Kidney (tissue), 14 donors: ENCODE data around the gene RNU2-1. TPM values are rescaled to one million over a fixed set of nuclear protein-coding genes. Genes with fewer than 3 reads are reported as not detected.
"Not testable (repeated sequence)": the region's sequence is repeated elsewhere in the genome, so short reads cannot be mapped to it uniquely, and the experiment has no call there.

Experiments used
- DNase-seq, 5 donors: peaks; one replicate each; pipeline ENCODE4 v3.0.0-alpha.2; 2013 to 2020
- FAIRE-seq: peaks from 2 replicates; lab custom pipeline; 2012; peaks lifted over from hg19 to GRCh38; lab: Jason Lieb, UNC
- H3K27ac ChIP-seq, 2 donors: one replicate each; pipeline ENCODE4 v1.7.0; 2013; ENCODE audit warnings: low read depth in 2 of 2, low read length in 2 of 2, inconsistent platforms in 1 of 2
- H3K27me3 ChIP-seq: one replicate; pipeline ENCODE4 v1.7.1; 2013; ENCODE audit warnings: low read length, inconsistent platforms; ENCODE audit not compliant: control insufficient read depth, insufficient read depth
- H3K36me3 ChIP-seq, 3 donors: one replicate each; pipeline versions ENCODE4 v1.7.0 to v1.7.1; 2013; ENCODE audit warnings: low read length in 3 of 3, control low read depth in 1 of 3, inconsistent platforms in 1 of 3; ENCODE audit not compliant: insufficient read depth in 3 of 3, control insufficient read depth in 2 of 3
- H3K4me1 ChIP-seq, 3 donors: one replicate each; pipeline versions ENCODE4 v1.7.0 to v1.7.1; 2013; ENCODE audit warnings: low read length in 3 of 3, inconsistent platforms in 1 of 3, low read depth in 1 of 3; ENCODE audit not compliant: control insufficient read depth in 2 of 3, insufficient read depth in 2 of 3
- H3K4me3 ChIP-seq, 3 donors: one replicate each; pipeline versions ENCODE4 v1.7.0 to v1.8.1; 2013; ENCODE audit warnings: low read length in 3 of 3, control low read depth in 1 of 3, inconsistent platforms in 1 of 3
- H3K9ac ChIP-seq, 3 donors: one replicate each; pipeline versions ENCODE4 v1.7.0 to v1.7.1; 2013; ENCODE audit warnings: low read length in 3 of 3, control low read depth in 1 of 3, inconsistent platforms in 1 of 3
- H3K9me3 ChIP-seq, 3 donors: one replicate each; pipeline versions ENCODE4 v1.7.0 to v1.7.1; 2013; ENCODE audit warnings: low read length in 3 of 3, control low read depth in 1 of 3, inconsistent platforms in 1 of 3; ENCODE audit not compliant: control insufficient read depth in 2 of 3, insufficient read depth in 1 of 3
- intact Hi-C: fragments of 100-400 bp; cut with DNase I; formaldehyde crosslinking; loops from one replicate; pipeline ENCODE4 v1.11.1; 2022
- polyA plus RNA-seq: library from polyadenylated mRNA; stranded (reverse); fragments of 350-450 nt; fragmentation: Illumina TruSeq; extraction: RNeasy Lipid Tissue Mini Kit (QIAGEN cat#74804); gene quantifications from one replicate; pipeline ENCODE4 v1.2.3, GENCODE V29; 2014; ENCODE audit warnings: low read depth, low replicate concordance; ENCODE audit not compliant: insufficient read depth
- total RNA-seq: library from RNA; stranded (reverse); fragmentation: NEBNext Ultra II Directional; extraction: Animal tissue kit (Norgen Biotek cat#: 25700); gene quantifications from one replicate; pipeline ENCODE4 v1.2.1, GENCODE V29; 2021
- TF ChIP-seq, protein P1 (sequence below): IDR thresholded peaks from 3 replicates; pipeline ENCODE4 v1.5.1; 2012; ENCODE audit warnings: mild to moderate bottlenecking, moderate library complexity, borderline replicate concordance; ENCODE audit not compliant: insufficient read depth; ENCODE audit errors: extremely low read depth
- donor health status: control.
- donor health status: control.
- donor health status: control.
- donor health status: control.
- donor health status: control.
- donor health status: DM: yes; HTN: yes; CAD: no.
- donor health status: Normal renal cell carcinoma (clear cell type).

Gene RNU2-1
- total and polyA plus RNA-seq, 2 donors from 2014 or later = 9,871 TPM; not detected in 1

DNA sequence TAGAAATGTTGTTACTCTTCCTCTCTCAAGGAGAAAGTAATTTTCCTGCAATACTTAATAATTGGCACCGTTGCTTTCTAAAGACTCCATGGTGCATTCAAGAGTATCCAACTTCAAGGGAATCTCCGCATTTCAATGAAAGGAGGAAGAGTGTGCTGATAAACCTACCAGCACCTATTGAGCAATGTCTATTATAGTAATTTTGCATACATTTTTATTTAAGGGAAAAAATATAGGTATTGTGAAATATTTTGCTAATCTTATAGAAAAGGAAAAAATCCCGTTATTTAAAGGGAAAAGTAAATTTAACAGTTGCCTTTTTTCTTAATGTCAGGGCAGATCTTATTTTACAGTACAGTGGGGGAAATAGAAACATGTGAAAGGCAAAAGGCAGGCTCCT lies 23.2 kb downstream of the RNU2-1 start:
- FAIRE-seq (no peak), DNase-seq (no peak)
- Histone ChIP-seq H3K27ac (no peak overlapping the region), H3K4me1 (peaks cover 0 to 14% (median 6%) of the 10 kb centered on the region in 3 donors), H3K9ac (no peak overlapping the region), H3K9me3 (no peaks in the 10 kb centered on the region), H3K36me3 (peaks cover 2 to 17% (median 7%) of the 10 kb centered on the region in 3 donors), H3K27me3 (no peaks in the 10 kb centered on the region), H3K4me3 (no peak overlapping the region)
- intact Hi-C loops = no loop called here
- TF ChIP-seq, protein P1, sequence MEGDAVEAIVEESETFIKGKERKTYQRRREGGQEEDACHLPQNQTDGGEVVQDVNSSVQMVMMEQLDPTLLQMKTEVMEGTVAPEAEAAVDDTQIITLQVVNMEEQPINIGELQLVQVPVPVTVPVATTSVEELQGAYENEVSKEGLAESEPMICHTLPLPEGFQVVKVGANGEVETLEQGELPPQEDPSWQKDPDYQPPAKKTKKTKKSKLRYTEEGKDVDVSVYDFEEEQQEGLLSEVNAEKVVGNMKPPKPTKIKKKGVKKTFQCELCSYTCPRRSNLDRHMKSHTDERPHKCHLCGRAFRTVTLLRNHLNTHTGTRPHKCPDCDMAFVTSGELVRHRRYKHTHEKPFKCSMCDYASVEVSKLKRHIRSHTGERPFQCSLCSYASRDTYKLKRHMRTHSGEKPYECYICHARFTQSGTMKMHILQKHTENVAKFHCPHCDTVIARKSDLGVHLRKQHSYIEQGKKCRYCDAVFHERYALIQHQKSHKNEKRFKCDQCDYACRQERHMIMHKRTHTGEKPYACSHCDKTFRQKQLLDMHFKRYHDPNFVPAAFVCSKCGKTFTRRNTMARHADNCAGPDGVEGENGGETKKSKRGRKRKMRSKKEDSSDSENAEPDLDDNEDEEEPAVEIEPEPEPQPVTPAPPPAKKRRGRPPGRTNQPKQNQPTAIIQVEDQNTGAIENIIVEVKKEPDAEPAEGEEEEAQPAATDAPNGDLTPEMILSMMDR = no peak

DNA sequence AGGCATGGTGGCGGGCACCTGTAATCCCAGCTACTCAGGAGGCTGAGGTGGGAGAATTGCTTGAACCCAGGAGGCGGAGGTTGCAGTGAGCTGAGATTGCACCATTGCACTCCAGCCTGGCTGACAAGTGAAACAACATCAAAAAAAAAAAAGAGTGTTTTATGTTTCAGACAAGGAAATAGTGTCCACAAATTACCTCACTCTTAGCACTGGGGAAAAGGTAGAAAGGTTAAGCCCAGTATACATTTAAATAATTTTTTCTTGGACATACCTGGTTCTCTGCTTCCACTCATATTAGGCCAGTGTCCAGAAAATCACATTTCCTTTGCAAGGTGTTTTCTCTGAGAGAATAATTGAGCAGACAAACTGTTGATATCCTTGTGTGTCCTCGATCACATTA lies 30.8 kb downstream of the RNU2-1 start:
- H3K4me3 ChIP-seq, H3K9me3 ChIP-seq, FAIRE-seq, H3K27me3 ChIP-seq, DNase-seq, H3K4me1 ChIP-seq, H3K9ac ChIP-seq, intact Hi-C loops, H3K27ac ChIP-seq: not testable (repeated sequence)
- H3K36me3 ChIP-seq = peaks cover 8 to 51% (median 38%) of the 10 kb centered on the region in 3 donors

DNA sequence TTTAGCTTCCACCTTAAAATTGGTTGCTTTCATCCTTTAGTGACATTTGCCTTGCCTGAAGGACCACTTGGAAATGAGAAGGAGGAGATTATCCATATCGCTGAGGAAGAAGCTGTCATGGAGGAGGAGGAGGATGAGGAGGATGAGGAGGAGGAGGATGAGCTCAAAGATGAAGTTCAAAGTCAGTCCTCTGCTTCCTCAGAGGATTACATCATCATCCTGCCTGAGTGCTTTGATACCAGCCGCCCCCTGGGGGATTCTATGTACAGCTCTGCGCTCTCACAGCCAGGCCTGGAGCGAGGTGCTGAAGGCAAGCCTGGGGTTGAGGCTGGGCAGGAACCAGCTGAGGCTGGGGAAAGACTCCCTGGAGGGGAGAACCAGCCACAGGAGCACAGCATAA lies 33.6 kb downstream of the RNU2-1 start:
- Histone ChIP-seq H3K4me3 (no peak overlapping the region), H3K9ac (no peak overlapping the region), H3K4me1 (no peaks in the 10 kb centered on the region), H3K27ac (no peak overlapping the region), H3K27me3 (no peaks in the 10 kb centered on the region), H3K9me3 (no peaks in the 10 kb centered on the region), H3K36me3 (peaks cover 12 to 72% (median 45%) of the 10 kb centered on the region in 3 donors)
- TF ChIP-seq, protein P1 = no peak
- FAIRE-seq (no peak), DNase-seq (no peak)
- intact Hi-C loops = no loop called here

- Histone ChIP-seq H3K36me3 (peaks cover 14 to 74% (median 48%) of the 10 kb centered on the region in 3 donors), H3K4me1 (no peaks in the 10 kb centered on the region), H3K9ac (no peak overlapping the region), H3K9me3 (no peaks in the 10 kb centered on the region), H3K27ac (no peak overlapping the region), H3K27me3 (no peaks in the 10 kb centered on the region), H3K4me3 (no peak overlapping the region)
- no peak for FAIRE-seq
- no peak for DNase-seq
- intact Hi-C loops = no loop called here
- TF ChIP-seq, protein P1 = no peak
These were observed 34.1 kb downstream of the RNU2-1 start for GRCh38 chr17:43199633-43200032.
